Occipital lobe (tissue), 2 donors: ENCODE data around the gene RTN4R. TPM values are rescaled to one million over a fixed set of nuclear protein-coding genes. Genes with fewer than 3 reads are reported as not detected.
"Not testable (repeated sequence)": the region's sequence is repeated elsewhere in the genome, so short reads cannot be mapped to it uniquely, and the experiment has no call there.

Experiments used
- DNase-seq: peaks from one replicate; lab custom pipeline; 2025; lab: John Stamatoyannopoulos, UW
- total RNA-seq: library from RNA; depleted of rRNA; stranded (reverse); fragments of >200 nt; gene quantifications from one replicate; pipeline ENCODE4 v1.2.3, GENCODE V29; 2014

Gene RTN4R
- 9.5 TPM for total RNA-seq

- DNase-seq, result peak; percentile 31
These were observed at the start of gene RTN4R for GRCh38 chr22:20268279-20269012. TSS of gene RTN4R (minus strand) at chr22:20268318. CDS start at chr22:20268092, 226 bp downstream.

GRCh38 chr22:20317402-20318042, 49.4 kb upstream of the RTN4R start:
- not testable (repeated sequence) for DNase-seq

- DNase-seq, result no peak
These were observed 48.8 kb upstream of the RTN4R start for GRCh38 chr22:20316844-20317401.

- DNase-seq, result no peak
These were observed 48.2 kb upstream of the RTN4R start for GRCh38 chr22:20316217-20316843.

GRCh38 chr22:20315337-20316216, 47.5 kb upstream of the RTN4R start:
- DNase-seq, result no peak

GRCh38 chr22:20314741-20315336, 46.7 kb upstream of the RTN4R start:
- DNase-seq, result not testable (repeated sequence)

GRCh38 chr22:20314206-20314605, 46.1 kb upstream of the RTN4R start:
- not testable (repeated sequence) for DNase-seq

GRCh38 chr22:20313306-20314077, 45.4 kb upstream of the RTN4R start:
- not testable (repeated sequence) for DNase-seq

GRCh38 chr22:20312396-20313191, 44.5 kb upstream of the RTN4R start:
- no peak for DNase-seq

- not testable (repeated sequence) for DNase-seq
These were observed 43.3 kb upstream of the RTN4R start for GRCh38 chr22:20311249-20312062.

- DNase-seq, result not testable (repeated sequence)
These were observed 42.7 kb upstream of the RTN4R start for GRCh38 chr22:20310773-20311172.

GRCh38 chr22:20310180-20310579, 42.1 kb upstream of the RTN4R start:
- not testable (repeated sequence) for DNase-seq

- DNase-seq, result not testable (repeated sequence)
These were observed 40.9 kb upstream of the RTN4R start for GRCh38 chr22:20308806-20309650.

- not testable (repeated sequence) for DNase-seq
These were observed 39.6 kb upstream of the RTN4R start for GRCh38 chr22:20307448-20308447.

GRCh38 chr22:20306646-20307447, 38.7 kb upstream of the RTN4R start:
- not testable (repeated sequence) for DNase-seq
